ENCODE measurements around the gene NSD2.
"Not testable (repeated sequence)": the region's sequence is repeated elsewhere in the genome, so short reads cannot be mapped to it uniquely, and the experiment has no call there.

Gene NSD2

DNA sequence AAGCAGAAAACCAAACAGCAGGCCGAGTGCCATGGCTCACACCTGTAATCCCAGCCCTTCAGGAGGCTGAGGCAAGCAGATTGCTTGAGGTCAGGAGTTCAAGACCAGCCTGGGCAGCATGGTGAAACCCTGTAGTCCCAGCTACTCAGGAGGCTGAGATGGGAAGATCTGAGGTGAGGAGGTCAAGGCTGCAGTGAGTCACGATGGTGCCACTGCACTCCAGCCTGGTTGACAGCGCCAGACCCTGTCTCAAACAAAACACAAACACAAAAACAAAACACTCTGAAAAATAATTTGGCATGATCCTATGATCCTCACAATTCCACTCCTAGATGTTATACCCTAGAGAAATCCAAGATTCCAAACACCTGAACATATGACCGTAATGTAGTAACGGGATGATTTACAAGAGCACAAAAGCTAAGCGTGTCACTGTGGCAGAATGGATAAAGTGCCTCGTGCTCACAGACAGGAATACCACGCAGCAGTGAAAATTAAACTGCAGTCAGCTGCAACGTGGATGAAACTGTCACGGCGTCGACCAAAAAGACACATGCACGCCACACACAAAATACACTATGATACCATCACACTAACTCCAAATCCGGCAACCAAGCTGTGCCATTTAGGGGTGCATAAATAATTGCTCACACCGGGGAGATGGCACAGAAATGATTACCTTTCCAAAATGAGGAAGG lies 135.9 kb downstream of the NSD2 start:
- DNase-seq (ENCODE audit: low read depth): no peak

DNA sequence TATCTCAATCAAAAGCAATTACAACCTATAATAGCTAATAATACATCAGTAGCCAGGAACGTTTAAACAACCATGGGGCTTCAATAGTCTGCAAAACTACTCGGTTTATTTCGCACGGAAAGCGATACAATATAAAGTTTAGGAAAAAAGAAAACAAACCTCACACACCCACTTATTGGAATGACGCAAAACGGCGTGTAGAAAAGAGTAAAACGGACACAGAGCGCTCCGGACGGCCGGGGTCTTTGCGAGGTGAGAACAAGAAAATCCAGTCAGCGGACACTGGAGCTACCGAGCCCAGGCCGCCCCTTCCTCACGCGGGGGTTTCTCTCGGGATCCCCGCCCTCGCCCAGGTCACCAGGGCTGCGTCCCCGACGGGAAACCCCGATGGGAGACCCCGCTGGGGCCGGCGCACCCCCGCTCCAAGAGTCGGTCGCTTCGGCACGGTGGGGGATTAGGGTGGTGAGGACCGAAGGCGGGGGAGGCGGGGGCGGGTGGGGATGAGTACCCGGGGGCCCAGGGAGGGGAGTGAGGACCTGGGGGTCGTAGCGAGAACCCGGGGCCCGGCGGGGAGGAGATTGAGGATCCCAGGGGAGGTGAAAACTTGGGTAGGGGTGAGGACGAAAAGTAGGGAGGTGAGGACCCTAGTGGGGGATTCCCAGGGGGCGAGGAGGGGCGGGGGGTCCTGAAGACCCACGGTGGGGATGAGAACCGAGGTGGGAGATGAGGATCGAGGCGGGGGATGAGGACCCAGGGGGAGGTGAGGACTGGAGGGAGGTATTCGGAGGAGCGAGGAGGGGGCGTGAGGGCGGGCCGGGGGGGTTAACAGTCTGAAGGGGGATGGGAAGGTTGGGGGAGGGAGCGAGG lies 136.8 kb downstream of the NSD2 start:
- DNase-seq (ENCODE audit: low read depth): no peak

DNA sequence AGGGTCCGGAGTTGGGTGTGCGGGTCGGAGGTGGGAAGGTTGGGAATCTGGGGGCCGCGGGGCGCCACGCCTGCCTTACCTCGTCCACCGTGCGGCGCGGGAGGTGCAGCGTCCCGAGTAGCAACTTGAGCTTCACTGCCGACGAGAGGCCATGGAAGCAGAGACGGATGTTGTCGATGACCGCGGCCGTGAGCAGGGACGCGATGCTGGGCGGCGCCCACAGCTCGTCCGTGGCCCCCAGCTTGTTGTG lies 137.4 kb downstream of the NSD2 start:
- no peak for DNase-seq (ENCODE audit: low read depth)

DNA sequence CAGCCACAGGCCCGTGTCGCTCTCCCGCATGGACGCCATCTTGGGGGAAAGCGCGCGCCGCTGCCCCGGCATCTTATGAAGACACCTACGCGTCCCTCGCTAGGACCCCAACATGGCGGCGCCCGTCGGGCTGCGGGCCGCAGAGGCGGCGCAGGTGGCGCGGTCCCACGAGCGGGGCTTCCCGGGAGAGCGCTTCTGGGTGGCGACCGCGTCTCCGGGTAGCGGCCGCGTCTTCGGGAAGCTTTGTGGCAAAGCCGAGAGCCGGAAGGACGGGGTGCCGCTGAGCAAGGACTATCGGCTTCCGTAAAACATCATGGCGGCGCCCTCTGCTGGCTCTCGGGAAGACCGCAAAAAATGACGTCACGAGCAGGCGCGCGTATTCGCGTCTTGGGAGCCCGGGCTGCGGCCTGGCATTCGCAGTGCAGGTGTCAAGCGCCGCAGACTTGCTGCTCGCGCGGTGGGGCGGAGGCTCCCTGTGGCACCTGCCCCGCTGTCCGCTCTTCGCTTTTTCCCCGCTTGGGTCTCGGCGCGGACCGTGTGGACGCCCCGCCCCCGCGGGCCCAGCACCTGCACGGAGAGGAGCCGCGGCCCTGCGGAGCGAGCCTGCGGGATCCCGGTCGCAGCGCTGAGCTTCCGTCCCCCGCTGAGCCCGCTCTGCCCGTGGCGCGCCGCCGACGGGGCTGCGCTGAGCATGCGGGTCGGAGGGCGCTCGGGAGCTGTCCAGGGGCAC lies 137.9 kb downstream of the NSD2 start, which contains the start of gene NELFA:
NELFA (minus strand) TSS at position 54 of the 730 bp plus-strand sequence; CDS start at position 39, 15 bp downstream.
- peak; percentile 82 for DNase-seq (ENCODE audit: low read depth)

DNA sequence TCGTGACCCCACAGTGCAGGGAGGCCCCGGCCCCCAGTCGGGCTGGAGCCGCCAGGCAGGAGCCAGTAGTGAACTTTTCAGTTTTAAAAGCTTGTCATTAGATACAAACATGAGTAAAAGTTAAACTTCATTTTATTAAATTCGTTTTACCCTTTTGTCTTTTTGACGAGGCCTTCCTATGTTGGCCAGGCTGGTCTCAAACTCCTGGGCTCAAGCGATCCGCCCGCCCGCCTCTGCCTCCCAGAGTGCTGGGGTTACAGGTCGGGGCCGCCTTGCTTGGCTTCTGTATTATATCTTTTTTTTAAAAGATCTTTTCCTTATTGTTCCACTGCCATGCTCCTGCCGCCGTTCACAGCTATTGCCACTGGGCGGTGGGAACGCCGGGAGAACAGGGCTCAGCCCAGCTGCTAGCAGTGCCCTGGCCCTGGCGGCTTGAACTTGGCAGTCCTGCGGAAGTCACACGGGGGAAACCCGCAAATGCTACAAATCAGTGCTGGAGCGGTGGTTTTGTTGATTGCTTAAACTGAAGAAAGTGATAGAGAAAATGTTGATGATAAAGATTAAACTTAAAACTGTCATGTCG lies 138.5 kb downstream of the NSD2 start:
- DNase-seq (ENCODE audit: low read depth): no peak

DNA sequence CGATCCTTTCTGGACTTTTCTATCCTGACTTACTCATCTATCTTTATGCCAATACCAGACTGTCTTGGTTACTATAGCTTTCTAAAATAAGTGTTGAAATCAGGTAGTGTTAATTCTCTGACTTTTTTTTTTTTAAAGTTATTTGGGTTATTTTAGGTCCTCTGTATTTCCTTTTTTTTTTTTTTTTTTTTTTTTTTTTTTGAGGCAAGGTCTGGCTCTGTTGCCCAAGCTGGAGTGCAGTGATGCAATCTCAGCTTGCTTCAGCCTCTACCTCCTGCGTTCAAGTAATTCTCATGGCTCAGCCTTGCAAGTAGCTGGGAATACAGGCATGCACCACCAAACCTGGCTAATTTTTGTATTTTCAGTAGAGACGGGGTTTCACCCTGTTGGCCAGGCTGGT lies 140.4 kb downstream of the NSD2 start:
- no peak for DNase-seq (ENCODE audit: low read depth)

DNA sequence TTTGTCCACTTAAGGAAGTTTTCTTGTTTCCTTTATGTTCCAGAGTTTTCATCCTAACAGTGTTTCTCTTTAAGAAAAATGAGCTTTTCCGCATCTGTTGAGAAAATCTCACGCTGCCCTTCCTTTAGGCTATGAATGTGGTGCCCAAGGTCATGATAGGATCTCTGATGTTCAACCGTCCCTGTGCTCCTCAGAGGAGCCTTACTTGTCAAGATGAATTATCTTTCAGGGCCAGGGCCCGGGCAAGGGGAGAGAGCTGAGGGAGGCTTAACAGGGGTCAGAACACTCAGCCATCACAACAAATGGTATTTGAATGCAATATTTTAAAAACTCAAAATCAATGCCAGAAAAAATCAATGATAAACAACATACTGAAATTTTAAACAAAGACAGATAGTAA lies 143.8 kb downstream of the NSD2 start:
- DNase-seq (ENCODE audit: low read depth): no peak

DNA sequence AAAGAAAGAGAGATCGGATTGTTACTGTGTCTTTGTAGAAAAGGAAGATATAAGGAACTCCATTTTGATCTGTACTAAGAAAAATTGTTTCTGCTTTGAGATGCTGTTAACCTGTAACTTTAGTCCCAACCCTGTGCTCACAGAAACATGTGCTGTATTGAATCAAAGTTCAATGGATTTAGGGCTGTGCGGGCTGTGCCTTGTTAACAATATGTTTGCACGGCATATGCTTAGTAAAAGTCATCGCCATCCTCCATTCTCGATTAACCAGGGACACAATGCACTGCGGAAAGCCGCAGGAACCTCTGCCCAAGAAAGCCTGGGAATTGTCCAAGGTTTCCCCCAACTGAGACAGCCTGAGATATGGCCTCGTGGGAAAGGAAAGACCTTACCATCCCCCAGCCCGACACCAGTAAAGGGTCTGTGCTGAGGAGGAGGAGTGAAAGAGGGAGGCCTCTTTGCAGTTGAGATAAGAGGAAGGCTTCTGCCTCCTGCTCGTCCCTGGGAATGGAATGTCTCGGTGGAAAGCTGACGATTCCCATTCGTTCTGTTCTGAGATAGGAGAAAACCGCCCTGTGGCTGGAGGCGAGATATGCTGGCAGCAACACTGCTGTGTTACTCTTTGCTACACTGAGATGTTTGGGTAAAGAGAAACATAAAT lies 150.3 kb downstream of the NSD2 start:
- DNase-seq (ENCODE audit: low read depth): not testable (repeated sequence)

DNA sequence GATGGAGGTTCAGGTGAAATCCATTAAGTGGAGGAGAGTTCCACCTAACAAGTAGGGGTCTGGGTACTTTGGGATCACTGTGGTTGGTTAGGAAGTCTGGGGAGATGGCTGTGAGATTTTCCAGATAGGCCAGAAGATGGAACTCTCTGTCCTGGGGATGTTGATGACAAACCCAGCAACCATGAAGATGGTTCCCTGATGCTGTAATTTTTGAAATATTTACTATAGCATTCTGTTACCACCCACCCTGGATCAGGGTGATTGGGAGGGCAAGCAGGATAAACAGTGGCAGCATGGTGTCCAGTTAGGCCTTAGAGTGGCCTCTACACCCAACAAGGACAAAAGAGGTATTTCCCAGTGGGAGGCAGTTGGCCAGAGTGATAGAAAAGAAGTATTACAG lies 153.5 kb downstream of the NSD2 start:
- no peak for DNase-seq (ENCODE audit: low read depth)

DNA sequence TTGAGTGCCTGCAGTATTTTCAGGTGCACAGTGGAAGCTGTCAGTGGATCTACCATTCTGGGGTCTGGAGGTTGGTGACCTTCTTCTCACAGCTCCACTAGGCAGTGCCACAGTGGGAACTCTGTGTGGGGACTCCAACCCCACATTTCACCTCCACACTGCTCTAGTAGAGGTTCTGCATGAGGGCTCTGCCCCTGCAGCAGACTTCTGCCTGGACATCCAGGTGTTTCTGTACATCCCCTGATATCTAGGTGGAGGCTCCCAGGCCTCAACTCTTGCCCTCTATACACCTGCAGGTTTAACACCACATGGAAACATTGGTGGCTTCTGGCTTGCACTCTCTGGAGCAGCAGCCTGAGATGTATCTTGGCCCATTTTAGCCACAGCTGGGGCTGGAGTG lies 154.6 kb downstream of the NSD2 start:
- DNase-seq (ENCODE audit: low read depth): no peak

DNA sequence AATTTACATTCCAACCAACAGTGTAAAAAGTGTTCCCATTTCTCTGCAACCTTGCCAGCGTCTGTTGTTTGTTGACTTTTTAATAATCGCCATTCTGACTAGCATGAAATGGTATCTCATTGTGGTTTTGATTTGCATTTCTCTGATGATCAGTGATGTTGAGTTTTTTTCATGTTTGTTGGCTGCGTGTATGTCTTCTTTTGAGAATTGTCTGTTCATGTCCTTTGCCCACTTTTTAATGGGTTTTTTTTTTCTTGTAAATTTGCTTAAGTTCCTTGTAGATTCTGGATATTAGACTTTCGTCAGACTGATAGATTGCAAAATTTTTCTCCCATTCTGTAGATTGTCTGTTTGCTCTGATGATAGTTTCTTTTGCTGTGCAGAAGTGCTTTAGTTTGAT lies 155.9 kb downstream of the NSD2 start:
- not testable (repeated sequence) for DNase-seq (ENCODE audit: low read depth)

DNA sequence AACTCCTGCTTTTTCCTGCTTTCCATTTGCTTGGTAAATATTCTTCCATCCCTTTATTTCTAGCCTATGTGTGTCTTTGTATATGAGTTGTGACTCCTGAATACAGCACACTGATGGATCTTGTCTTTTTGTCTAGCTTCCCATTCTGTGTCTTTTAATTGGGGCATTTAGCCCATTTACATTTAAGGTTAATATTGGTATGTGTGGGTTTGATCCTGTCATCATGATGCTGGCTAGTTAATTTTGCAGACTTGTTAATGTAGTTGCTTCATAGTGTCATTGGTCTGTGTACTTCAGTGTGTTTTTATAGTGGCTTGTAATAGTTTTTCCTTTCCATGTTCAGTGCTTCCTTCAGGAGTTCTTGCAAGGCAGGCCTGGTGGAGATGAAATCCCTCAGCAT lies 160.0 kb downstream of the NSD2 start:
- not testable (repeated sequence) for DNase-seq (ENCODE audit: low read depth)

All from stromal cell of bone marrow (primary cell).